K562 (cell line): ENCODE measurements around the gene ATP8A1.

Source experiments
- CREB3L1 ChIP-seq: fragments of 450-650 bp; IDR thresholded peaks from 2 replicates; pipeline ENCODE4 v1.6.1; 2014; ENCODE audit warnings: low read depth, mild to moderate bottlenecking, moderate library complexity, borderline replicate concordance
- CTCF ChIP-seq, 3 experiments: IDR thresholded peaks in 2 of 3; conservative IDR thresholded peaks in 1 of 3; 2 replicates each; pipeline ENCODE4 v1.5.1; 2011 to 2012; ENCODE audit warnings: low read length in 3 of 3, mild to moderate bottlenecking in 3 of 3, control low read depth in 2 of 3, improper control_type of control experiment in 1 of 3, inconsistent platforms in 1 of 3, low read depth in 1 of 3, mixed read lengths in 1 of 3, moderate library complexity in 1 of 3; ENCODE audit not compliant: insufficient read depth in 2 of 3
- EP300 ChIP-seq: IDR thresholded peaks from 2 replicates; pipeline ENCODE4 v1.6.1; 2012; ENCODE audit warnings: low read length, improper control_type of control experiment
- KAT7 ChIP-seq: sonication (generic); formaldehyde crosslinking; IDR thresholded peaks from 2 replicates; pipeline ENCODE4 v1.8.0; 2022; ENCODE audit warnings: missing genetic modification reagents, mild to moderate bottlenecking, borderline replicate concordance
- MAX ChIP-seq: sonication (generic); formaldehyde crosslinking; IDR thresholded peaks from 2 replicates; pipeline ENCODE4 v1.9.0; 2022; ENCODE audit warnings: mild to moderate bottlenecking, missing genetic modification reagents
- NFYB ChIP-seq: IDR thresholded peaks from 2 replicates; pipeline ENCODE4 v1.6.1; 2011; ENCODE audit warnings: mild to moderate bottlenecking, moderate library complexity; ENCODE audit not compliant: insufficient read length; ENCODE audit errors: extremely low read depth
- POLR2AphosphoS5 ChIP-seq: IDR thresholded peaks from 2 replicates; pipeline ENCODE4 v1.6.1; 2011; ENCODE audit warnings: mild to moderate bottlenecking, low read depth, low read length, moderate library complexity; ENCODE audit not compliant: control insufficient read depth, insufficient read depth
- USF2 ChIP-seq: sonication (generic); formaldehyde crosslinking; IDR thresholded peaks from 2 replicates; pipeline ENCODE4 v1.5.0; 2020; ENCODE audit warnings: missing genetic modification reagents
- ZBTB40 ChIP-seq, 2 experiments: fragments of 450-650 bp in 1 of 2; sonication (generic) in 1 of 2; formaldehyde crosslinking in 1 of 2; IDR thresholded peaks; 2 replicates each; pipeline versions ENCODE4 v1.7.1 to v1.9.0; 2016 to 2022; ENCODE audit warnings: inconsistent platforms in 1 of 2, mild to moderate bottlenecking in 1 of 2, missing genetic modification reagents in 1 of 2

GRCh38 chr4:42482516-42483327 lies 174.2 kb downstream of the ATP8A1 start:
- TF ChIP-seq MAX (CRISPR knock-in tag) = no peak
- no peak for TF ChIP-seq KAT7 (CRISPR knock-in tag)
- no peak for TF ChIP-seq CTCF (IDR thresholded peaks at IDR 0.05 in 2 of 3, conservative IDR thresholded peaks at IDR 0.05 in 1 of 3; ENCODE audit: insufficient read depth in 2 of 3, low read depth in 1 of 3, low read length in 3 of 3)
- no peak for TF ChIP-seq POLR2AphosphoS5
- no peak for TF ChIP-seq EP300
- no peak for TF ChIP-seq CREB3L1
- TF ChIP-seq USF2 (CRISPR knock-in tag) = no peak
- no peak for TF ChIP-seq ZBTB40 (IDR thresholded peaks at IDR 0.05)
- no peak for TF ChIP-seq ZBTB40 (CRISPR knock-in tag; IDR thresholded peaks at IDR 0.05)
- no peak for TF ChIP-seq NFYB
